ENCODE measurements around the gene TCTN3.

GRCh38 chr10:95697429-95697828, 3.7 kb upstream of the TCTN3 start:
- TF ChIP-seq CTCF (IDR thresholded peaks at IDR 0.05 in 4 of 5, conservative IDR thresholded peaks at IDR 0.05 in 1 of 5) (no peak), POLR2A (IDR thresholded peaks at IDR 0.05) (no peak)

Data from gastrocnemius medialis (tissue), 4 donors.